Hematopoietic multipotent progenitor cell treated with erythropoietin and hydrocortisone succinate and interleukin-3 and kit ligand, for 15 days (in vitro differentiated cells): ENCODE data around the gene PKP2.

ENCODE experiments used
- DNase-seq: peaks from one replicate; pipeline ENCODE4 v3.0.0-alpha.2; 2015; ENCODE audit warnings: low spot score

Gene PKP2

DNA sequence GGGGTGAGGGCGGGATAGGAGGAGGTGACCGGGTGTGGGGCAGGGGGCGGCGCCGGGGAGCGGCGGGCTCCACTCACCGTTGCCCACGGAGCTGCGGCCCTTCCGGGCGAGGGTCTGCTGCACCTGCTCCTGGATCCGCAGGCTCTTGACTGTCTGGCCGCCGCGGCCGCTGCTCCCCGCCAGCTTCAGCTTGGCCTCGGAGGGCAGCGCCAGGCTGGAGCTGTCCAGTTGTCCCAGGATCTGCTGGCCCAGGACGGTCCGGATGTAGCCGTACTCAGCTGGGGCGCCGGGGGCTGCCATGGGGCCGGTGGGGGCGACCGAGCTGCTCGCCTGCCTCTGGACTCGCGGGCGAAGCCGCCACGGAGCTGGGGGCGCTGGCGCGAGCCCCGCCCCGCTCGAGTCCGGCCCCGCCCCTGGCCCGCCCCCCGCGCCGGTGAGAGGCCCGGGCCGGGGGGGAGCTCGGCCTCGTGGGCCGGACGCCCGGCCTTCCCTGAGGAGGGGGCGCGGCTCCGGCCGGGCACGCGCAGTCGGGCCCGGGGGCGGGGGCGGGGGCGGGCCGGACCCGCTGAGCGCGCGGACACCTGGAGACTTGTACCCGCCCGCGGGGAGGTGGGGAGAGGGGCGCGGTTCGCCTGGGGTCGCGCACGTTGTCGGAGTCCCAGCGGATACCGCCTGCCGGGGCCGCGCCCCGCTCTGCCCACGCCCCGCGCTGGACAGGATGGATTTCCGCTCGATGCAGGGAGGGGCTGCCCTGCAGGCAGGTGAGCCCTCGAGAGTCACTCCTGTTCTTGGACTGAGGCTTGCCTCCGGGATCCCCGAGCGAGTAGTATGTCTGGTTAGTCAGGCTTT is at the start of gene PKP2:
TSS of gene PKP2 (minus strand) at position 346 of the 849 bp plus-strand sequence. CDS start at position 300, 46 bp downstream.
- DNase-seq: no peak

DNA sequence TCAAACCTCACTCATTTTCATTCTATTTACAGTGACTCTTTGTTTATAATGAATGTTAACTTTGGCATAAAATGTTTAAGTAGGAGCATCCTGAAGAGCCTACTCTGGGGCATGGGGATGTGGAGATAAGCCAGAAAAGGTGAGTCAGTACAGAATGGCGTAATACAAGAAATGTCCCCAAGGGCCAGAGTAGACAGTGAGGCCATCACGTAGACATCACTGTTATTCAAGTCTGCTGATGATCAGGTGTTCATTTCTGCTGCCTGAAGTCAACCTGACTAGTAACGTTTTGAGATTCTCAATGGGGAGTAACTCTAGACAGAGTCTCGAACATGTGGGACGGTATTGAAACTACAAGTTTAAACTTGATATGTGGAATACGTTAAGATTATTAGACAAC is 47.6 kb upstream of the PKP2 start:
- no peak for DNase-seq

DNA sequence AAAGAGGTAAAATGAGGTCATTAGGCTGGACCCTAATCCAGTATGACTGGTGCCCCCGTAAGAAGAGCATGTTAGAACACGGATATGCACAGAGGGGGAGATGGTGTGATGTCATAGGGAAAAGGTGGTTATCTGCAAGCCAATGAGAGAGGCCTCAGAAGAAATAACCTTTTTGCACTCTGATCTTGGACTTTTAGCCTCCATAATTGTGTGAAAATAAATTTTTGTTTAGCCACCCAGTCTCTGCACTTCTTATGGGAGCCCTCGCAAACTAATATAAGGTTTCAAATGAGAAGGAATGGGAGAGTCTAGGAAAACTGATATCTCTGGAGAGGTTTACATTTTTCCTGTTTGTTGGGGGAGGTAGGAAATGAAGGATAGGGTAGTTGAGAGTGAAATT is 43.2 kb upstream of the PKP2 start:
- DNase-seq: no peak

DNA sequence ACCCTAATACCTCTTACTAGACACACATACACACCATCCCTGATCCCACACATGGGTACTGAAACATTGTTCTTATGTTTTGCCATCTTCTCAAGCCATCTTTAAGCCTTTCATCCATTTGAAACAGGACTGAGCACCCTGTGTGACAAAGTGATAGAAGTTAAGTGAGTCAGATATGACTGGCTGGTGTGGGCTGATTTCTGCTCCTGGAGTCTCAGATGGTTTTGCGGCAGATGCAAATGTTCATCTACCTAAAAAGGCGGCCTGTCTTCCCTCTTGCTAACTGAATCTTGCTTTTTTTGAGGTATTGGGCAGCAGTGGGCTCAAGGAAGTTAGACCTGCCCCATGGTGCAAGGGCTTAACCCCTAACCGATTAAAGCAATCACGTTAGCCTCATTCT is 30.4 kb upstream of the PKP2 start:
- DNase-seq: no peak

DNA sequence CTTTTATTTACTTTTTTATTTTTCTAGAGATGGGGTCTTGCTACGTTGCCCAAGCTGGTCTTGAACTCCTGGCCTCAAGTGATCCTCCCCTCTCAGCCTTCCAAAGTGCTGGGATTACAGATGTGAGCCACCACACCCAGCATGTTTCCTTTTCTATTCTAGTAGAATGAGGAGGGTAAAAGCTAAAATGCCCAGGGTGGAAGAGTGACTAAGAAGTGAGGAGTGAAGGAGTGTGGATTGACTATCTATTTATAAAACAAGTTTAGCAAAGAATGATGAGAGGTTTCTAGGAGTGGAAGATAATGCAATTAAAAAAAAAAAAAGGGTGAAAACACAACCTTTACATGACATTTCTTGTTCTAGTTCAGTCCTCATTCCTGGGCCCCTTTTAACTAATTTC is 29.8 kb upstream of the PKP2 start:
- DNase-seq: no peak

DNA sequence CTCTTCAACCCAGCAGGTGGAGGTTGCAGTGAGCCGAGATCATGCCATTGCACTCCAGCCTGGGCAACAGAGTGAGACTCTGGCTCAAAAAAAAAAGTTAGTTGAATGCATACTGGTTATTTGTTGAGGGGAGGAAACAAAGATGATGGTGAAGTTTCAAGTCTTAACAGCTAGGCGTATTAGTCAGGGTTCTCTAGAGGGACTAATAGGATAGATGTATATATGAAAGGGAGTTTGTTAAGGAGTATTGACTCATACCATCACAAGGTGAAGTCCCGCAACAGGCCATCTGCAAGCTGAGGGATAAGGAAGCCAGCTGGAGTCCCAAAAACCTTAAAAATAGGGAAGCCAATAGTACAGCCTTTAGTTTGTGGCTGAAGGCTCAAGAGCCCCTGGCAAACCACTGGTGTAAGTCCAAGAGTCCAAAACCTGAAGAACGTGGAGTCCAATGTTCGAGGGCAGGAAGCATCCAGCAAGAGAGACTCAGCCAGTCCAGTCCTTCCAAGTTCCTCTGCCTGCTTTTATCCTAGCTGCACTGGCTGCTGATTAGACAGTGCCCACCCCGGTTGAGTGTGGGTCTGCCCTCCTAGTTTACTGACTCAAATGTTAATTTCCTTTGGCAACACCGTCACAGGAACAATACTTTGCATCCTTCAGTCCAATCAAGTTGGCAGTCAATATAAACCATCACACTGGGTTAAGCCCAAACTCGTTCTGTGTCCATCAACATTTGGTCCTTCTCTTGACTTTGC is 26.1 kb upstream of the PKP2 start:
- DNase-seq: no peak

DNA sequence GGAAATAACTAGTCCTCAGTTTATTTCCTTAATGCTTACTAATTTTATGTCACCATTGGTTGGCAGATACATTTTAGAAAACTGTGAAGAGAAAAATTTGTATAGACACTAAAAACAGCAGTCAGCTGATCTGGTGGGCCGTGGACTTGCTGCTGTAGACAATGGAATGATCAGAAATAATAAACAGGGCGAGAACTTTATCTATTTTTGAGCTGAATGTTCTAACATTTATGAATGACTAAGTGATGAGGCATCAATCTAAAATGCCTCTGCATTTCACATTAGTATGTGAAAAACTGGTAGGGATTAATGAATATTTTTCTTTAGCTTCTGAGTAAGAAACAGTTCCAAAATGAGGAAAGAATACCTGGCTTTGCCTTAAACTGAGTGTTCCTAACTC is 24.8 kb upstream of the PKP2 start:
- no peak for DNase-seq

DNA sequence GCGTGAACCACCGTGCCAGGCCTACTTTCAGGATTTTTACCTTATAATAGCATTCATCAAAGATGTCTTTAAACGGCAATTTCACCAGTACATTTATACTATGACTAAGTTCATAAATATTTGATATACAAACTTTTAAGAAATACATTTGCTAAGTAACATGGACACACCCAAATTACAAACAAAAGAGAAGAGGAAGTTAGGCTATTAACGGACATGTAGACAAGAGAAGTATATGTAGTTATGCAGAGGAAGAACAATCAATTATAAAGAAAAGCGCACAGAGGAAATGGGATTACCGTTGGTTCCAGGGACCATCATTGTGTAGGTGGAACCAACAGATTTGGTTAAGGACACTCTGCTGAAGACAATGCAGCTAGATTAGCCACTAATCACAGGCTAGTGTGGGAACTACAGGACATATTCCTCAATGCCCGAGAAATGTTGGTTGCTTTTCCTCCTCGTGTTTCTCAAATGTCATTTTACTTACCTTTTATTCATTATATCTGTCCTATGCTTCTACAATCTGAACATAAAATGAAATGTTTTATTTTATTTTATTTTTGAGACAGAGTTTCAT is 24.0 kb upstream of the PKP2 start:
- DNase-seq: no peak

DNA sequence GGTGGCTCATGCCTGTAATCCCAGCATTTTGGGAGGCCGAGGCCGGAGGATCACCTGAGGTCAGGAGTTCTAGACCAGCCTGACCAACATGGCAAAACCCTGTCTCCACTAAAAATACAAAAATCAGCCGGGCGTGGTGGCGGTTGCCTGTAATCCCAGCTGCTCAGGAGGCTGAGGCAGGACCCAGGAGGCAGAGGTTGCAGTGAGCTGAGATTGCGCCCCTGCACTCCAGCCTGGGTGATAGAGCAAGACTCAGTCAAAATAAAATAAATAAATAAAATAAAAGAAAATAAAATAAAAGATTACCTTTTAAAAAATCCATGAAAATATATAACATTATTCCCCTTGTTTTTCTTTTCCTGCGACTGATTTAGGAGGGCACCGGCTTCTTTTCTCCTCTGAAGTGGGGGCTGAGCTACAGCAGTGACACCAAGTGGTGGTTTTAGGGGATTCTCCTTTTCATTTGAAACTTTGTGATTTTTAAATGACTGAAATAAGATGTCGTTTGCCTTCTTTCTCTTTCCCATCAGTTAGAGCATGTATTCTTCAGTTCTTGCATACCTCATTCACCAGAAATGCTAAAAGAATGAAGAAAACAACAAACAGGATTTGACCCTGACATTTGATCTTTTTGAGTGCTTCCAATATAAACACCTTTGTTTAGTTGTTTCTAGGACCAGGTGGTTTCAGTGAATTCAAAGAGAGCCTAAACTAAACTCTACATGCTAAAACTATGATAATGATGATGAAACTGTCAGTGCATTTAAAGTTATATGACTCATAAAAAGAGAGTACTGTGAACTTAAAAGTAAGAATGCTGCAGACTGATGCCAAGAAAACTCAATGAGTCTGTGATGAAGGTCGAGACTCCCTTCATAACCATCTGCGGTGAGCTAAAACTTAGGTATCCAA is 22.6 kb upstream of the PKP2 start:
- no peak for DNase-seq

DNA sequence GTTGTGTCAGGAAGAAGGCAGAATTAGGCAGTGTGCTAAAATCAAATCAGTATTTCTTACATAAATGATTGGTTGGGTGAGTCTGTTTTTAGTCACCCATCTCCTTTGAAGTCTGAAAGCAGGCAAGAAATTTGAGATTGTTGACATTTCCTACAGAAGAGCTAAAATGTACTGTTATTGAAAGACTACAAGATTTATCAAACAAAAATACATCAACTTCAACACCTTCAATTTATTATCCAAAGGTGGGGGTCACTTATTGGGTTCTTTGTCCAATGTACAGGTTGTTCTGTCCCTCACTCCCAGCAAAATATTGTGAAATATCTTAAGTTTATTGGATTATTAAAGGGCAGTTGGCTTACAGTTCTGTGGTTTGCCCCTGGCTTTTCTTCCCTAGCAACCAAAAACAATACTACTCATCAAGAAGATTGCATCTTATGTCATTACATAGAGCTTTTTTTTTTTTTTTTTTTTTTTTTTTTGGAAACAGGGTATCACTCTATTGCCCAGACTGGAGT is 20.6 kb upstream of the PKP2 start:
- no peak for DNase-seq

DNA sequence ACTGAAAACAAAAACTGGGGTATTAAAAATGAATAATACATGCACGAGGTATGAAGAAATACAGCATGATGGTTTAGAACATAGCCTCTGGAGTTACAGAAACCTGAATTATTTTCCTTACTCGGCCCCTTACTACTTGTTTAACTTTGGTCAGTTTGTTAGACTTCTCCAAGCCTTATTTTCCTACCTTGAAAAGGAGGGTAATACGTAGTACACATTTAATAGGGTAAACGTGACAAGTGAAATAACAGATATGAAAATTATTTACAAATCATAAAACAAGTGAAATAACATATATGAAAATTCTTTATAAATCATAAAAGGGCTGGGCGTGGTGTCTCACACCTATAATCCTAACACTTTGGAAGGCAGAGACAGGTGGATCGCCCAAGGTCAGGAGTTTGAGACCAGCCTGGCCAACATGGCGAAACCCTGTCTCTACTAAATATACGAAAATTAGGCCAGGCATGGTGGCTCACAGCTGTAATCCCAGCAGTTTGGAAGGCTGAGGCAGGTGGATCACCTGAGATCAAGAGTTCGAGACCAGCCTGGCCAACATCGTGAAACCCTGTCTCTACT is 11.4 kb upstream of the PKP2 start:
- DNase-seq: no peak

DNA sequence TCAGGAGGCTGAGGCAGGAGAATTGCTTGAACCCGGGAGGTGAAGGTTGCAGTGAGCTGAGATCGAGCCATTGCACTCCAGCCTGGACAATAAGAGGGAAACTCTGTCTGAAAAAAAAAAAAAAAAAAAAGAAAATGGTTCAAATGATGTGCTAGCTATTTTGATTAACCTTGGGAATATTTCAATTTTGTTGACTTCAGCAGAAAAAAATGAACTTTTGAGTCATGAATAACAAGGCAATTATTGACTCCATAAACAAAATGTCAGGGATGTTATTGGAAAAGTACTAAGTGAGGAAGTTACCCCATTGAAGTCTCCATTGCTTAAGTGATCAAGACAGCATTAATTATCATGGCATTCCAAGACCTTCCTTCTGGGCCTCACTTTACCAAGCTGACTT is 10.6 kb upstream of the PKP2 start:
- no peak for DNase-seq

DNA sequence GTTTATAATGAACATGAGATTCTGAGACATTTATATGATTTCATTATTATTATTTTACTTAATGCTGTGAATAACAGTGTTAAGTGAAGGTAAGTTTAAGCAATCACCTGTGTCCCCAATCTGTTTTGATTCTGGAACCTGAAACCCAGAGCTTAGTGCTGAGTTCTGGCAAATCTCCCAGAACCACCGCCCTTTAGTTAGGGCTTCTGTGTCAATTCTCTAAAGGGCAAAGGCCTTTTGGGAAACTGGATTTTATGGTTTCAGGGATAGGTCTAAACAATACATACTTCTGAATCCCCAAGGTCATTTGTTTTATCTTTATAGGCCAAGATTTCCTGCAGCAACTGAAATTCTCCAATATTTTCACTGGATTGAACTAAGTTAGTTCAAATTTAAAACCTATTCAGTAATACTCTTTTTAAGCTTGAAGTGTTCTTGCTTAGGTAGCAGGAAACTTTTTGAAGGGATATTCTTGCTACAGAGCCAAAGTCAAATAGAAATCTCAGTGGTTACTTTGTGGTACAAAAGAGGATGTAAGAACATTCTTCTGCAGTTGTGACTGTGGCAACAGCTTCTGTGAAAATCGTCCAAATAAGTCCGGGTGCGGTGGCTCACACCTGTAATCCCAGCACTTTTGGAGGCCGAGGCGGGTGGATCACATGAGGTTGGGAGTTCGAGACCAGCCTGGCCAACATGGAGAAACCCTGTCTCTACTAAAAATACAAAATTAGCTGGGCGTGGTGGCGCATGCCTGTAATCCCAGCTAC is 10.0 kb upstream of the PKP2 start:
- DNase-seq: no peak

DNA sequence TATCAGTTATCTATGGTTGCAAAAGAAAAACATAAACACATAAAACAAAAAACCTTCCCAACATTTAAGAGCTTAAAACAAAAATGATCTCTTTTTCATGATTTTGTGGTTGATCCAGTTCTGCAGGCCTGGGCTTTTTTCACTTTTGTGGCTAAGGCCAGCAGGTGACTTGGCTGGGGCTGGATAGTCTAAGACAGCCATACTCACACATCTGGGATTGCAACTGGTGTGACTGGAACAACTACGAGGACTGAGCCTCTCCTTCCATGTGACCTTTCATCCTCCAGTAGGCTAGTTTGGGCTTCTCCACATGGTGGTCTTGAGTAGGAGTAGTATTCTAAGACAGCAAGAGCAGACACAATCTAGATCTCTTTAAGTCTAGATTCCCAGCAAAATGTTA is 7.2 kb upstream of the PKP2 start:
- DNase-seq: no peak

DNA sequence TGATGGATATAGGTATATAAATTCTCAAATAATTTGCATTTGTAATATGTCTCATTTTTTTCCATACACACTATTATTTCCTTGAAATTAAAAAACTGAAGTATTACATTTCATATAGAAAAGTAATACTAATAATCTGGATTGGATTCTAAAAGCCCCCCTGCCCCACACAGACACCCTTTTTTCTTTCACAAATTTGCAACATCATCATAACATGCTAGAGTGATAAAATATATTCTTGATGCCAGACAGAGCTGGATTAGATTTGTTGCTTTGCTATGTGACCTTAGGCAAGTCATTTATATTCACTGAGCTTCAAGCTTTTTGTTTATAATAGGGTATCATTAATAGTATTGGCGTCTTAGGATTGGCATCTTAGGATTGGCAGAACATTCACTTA is 6.7 kb upstream of the PKP2 start:
- DNase-seq: no peak

DNA sequence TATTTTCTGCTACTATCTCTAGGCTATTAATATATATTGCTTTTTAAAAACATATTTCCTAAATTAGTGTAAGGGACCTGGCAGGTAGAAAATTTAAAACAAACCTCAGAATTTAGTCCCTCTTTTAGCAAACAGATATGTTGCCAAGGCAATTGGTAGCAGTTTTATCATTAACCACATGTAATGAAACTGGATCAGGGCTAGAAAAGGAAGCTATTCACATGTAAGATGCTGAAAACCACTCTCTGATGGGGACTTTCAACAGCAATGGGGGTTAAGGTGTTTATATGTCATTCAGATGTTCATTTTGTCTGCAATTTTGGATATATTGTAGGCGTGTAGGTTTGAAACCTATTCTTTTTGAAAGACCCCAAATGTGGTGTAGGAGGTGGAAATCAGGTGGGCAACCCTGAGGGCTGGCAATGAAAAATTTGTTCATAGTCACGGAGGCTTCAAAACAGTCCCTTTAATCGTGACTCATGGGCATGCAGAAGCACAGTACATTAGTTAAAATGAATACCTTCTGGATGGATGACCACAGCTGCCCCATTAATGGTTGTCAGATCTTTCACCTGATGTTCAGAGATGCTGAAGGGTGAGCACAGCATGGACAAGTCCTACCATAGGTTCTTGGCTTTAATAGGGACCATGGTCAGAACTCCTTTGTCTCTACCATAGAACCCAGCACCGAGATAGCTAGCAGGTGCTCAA is 5.9 kb upstream of the PKP2 start:
- DNase-seq: no peak

DNA sequence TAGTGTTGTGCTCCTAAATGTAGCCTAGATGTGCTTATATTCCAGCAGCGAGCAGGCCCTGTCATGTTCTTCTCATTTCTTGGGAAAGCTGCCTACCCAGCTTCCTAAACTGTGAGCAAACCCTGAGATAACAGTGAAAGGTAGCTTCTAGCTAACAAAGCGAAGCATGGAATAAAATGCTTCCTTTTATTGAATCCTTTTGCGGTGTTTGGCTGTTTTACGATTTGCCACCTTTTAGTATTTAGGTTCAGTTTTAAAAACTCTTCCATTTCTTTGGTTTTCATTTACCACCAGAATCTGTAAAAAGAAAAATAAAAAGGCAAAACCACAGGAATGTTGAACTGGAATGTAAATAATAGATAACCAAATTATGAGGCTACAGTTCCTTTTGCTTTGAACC is 5.0 kb upstream of the PKP2 start:
- no peak for DNase-seq

DNA sequence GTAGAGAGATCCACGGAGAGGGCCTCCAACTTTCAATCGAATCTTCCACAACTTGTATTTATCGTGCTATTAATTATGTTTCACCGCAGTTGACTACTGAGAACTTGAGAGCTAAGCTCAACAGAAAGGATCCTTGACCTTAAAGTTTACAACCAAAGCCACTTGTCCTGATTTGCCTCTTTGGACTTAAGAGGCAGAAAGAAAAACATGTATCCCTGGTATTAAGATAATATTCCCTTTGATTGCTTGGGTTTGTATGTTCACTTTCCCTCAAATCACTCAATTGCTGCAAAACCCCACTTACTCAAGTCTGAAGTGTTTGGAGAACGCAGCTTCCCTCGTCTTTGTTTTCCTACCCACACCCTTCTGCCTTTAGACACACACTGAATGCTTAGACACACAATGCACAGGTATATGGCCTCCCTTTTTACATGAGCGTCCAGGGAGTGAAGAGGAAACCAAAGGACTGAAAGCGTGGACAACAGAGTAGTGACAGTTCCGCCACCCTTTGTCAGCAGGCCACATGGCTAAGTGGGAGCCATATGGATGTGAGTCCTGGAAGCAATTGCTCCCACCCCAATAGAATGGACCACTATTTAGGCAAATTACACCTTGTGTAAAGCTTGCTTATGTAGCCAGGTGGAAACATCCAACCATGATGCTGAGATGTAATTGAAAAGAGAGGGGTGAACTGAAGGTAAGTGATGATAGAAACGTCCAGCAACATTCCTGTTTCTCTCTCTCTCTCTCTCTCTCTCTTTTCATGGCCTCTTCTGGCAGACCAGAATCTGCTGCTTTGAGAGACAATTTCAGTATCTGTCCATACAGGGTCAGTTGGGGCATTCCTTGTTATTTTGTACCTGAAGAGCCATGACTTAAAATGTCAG is 1.4 kb upstream of the PKP2 start:
- DNase-seq: no peak

DNA sequence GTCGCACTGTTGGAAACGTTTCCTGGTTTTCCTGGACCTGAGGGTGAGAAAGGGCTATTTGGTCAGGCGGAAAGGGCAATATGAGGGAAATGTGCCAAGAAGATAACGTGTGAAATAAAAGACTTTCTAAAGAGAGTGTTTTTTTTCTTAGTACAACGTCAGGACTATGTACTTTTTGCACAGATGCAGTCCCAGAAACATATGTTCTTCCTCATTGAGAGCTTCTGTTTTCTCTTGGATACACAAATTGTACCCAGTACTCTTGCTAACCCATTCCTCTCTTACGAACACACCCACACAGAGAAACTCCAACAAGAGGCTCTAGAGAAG is 669 bp upstream of the PKP2 start:
- no peak for DNase-seq
